GM12878 (cell line): Measurements from ENCODE around the gene TYSND1.

Source experiments
- CREB1 ChIP-seq: IDR thresholded peaks from 2 replicates; pipeline ENCODE4 v1.6.1; 2012; ENCODE audit warnings: low read depth, mild to moderate bottlenecking, inconsistent platforms
- ELK1 ChIP-seq: IDR thresholded peaks from 2 replicates; pipeline ENCODE4 v1.6.1; 2012; ENCODE audit warnings: low read depth, low read length, improper control_type of control experiment
- KAT2A ChIP-seq: conservative IDR thresholded peaks from 2 replicates; pipeline ENCODE4 v1.6.1; 2011; ENCODE audit warnings: low read depth, low read length; ENCODE audit not compliant: control insufficient read depth
- MXI1 ChIP-seq: fragments of 150-350 bp; IDR thresholded peaks from 2 replicates; pipeline ENCODE4 v1.6.1; 2011; ENCODE audit warnings: low read depth, mild to moderate bottlenecking, inconsistent platforms, low read length, improper control_type of control experiment
- POLR2A ChIP-seq: IDR thresholded peaks from 2 replicates; pipeline ENCODE4 v1.6.1; 2011; ENCODE audit warnings: low read depth, mild to moderate bottlenecking, low read length
- RAD51 ChIP-seq: fragments of 450-650 bp; IDR thresholded peaks from 2 replicates; pipeline ENCODE4 v1.6.1; 2016; ENCODE audit warnings: moderate library complexity, mild to moderate bottlenecking, inconsistent platforms
- RELA ChIP-seq: fragments of 450-650 bp; IDR thresholded peaks from 2 replicates; pipeline ENCODE4 v1.8.0; 2014; ENCODE audit warnings: borderline replicate concordance; ENCODE audit not compliant: partially characterized antibody
- ZBTB33 ChIP-seq: fragments of 450-650 bp; IDR thresholded peaks from 2 replicates; pipeline ENCODE4 v1.6.1; 2017; ENCODE audit warnings: mild to moderate bottlenecking
- ZBTB40 ChIP-seq: fragments of 450-650 bp; IDR thresholded peaks from 2 replicates; pipeline ENCODE4 v1.6.1; 2016; ENCODE audit warnings: mild to moderate bottlenecking, moderate library complexity, borderline replicate concordance
- ZNF384 ChIP-seq: IDR thresholded peaks from 2 replicates; pipeline ENCODE4 v1.6.1; 2012; ENCODE audit warnings: low read depth, mild to moderate bottlenecking, low read length, improper control_type of control experiment, borderline replicate concordance
- TF ChIP-seq, protein P1 (sequence below), 3 experiments: IDR thresholded peaks in 2 of 3; conservative IDR thresholded peaks in 1 of 3; 2 replicates each; pipeline ENCODE4 v1.5.1; 2011; ENCODE audit warnings: low read depth in 3 of 3, low read length in 3 of 3, mild to moderate bottlenecking in 3 of 3, control low read depth in 2 of 3, moderate library complexity in 2 of 3, inconsistent platforms in 1 of 3, mixed read lengths in 1 of 3; ENCODE audit not compliant: control insufficient read depth in 2 of 3, insufficient read depth in 1 of 3; ENCODE audit errors: extremely low read depth in 1 of 3
- TF ChIP-seq, protein P2 (sequence below): IDR thresholded peaks from 2 replicates; pipeline ENCODE4 v1.6.1; 2011; ENCODE audit warnings: borderline replicate concordance, low read depth, mild to moderate bottlenecking, moderate library complexity, low read length; ENCODE audit not compliant: insufficient read depth, poor library complexity, severe bottlenecking
- TF ChIP-seq, protein P3 (sequence below): IDR thresholded peaks from 2 replicates; pipeline ENCODE4 v1.6.1; 2012; ENCODE audit warnings: low read depth, low read length, improper control_type of control experiment

GRCh38 chr10:70169649-70170364 lies 23.3 kb upstream of the TYSND1 start:
- TF ChIP-seq POLR2A (no peak), ZNF384 (no peak), ZBTB40 (no peak), ZBTB33 (no peak), KAT2A (no peak), RAD51 (no peak), CREB1 (no peak), RELA (no peak), MXI1 (no peak), ELK1 (no peak)
- TF ChIP-seq, protein P1, sequence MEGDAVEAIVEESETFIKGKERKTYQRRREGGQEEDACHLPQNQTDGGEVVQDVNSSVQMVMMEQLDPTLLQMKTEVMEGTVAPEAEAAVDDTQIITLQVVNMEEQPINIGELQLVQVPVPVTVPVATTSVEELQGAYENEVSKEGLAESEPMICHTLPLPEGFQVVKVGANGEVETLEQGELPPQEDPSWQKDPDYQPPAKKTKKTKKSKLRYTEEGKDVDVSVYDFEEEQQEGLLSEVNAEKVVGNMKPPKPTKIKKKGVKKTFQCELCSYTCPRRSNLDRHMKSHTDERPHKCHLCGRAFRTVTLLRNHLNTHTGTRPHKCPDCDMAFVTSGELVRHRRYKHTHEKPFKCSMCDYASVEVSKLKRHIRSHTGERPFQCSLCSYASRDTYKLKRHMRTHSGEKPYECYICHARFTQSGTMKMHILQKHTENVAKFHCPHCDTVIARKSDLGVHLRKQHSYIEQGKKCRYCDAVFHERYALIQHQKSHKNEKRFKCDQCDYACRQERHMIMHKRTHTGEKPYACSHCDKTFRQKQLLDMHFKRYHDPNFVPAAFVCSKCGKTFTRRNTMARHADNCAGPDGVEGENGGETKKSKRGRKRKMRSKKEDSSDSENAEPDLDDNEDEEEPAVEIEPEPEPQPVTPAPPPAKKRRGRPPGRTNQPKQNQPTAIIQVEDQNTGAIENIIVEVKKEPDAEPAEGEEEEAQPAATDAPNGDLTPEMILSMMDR (IDR thresholded peaks at IDR 0.05 in 2 of 3, conservative IDR thresholded peaks at IDR 0.05 in 1 of 3; ENCODE audit: control insufficient read depth in 2 of 3, extremely low read depth in 1 of 3, insufficient read depth in 1 of 3, low read depth in 3 of 3, low read length in 3 of 3) = no peak
- TF ChIP-seq, protein P2, sequence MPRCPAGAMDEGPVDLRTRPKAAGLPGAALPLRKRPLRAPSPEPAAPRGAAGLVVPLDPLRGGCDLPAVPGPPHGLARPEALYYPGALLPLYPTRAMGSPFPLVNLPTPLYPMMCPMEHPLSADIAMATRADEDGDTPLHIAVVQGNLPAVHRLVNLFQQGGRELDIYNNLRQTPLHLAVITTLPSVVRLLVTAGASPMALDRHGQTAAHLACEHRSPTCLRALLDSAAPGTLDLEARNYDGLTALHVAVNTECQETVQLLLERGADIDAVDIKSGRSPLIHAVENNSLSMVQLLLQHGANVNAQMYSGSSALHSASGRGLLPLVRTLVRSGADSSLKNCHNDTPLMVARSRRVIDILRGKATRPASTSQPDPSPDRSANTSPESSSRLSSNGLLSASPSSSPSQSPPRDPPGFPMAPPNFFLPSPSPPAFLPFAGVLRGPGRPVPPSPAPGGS = no peak
- TF ChIP-seq, protein P3, sequence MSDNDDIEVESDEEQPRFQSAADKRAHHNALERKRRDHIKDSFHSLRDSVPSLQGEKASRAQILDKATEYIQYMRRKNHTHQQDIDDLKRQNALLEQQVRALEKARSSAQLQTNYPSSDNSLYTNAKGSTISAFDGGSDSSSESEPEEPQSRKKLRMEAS = no peak
